ENCODE data around the gene SLC12A2.

SLC12A2 gene

GRCh38 chr5:128169401-128170017 is 85.9 kb downstream of the SLC12A2 start:
- DNase-seq (ENCODE audit: low read depth in 2 of 2), result no peak

DNA sequence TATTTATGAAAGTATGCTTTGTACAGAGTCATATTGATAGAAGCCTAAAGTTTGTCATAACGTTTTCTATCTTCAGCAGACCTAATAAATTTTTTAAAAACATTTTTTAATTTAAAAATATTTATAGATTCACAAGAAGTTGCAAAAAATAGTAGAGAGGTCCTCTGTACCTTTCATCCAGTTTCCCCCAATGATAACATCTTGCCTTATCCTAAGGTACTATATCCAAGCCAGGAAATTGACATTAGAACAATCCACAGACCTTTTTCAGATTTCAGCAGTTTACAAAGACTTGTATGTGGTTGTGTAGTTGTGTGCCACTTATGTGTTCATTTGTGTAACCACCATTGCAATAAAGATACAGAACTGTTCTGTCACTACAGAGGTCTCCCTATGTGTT is 88.5 kb downstream of the SLC12A2 start:
- no peak for DNase-seq (ENCODE audit: low read depth in 2 of 2)

GRCh38 chr5:128174951-128175350 is 91.4 kb downstream of the SLC12A2 start:
- no peak for DNase-seq (ENCODE audit: low read depth in 2 of 2)

DNA sequence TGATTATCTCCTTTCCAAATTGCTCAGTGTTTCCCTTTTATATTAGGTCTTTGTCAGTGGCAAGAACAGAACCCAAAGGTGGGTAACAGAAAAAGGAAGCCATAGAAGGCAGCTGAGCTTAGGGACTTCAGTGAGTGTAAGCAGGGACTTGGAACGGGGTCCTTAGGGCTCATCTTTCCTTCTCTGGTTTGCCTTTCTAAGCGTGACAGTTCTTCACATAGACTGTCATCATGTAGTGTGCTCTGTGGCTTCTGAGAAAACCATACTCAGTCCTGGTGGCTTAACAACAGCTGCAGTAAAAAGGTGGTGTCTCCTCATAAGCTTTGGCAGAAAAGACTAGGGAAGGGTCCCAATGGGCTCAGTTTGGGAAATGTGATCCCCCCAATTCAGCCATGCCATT is 108.8 kb downstream of the SLC12A2 start:
- DNase-seq (ENCODE audit: low read depth in 2 of 2), result no peak

GRCh38 chr5:128193665-128194390 is 110.3 kb downstream of the SLC12A2 start:
- DNase-seq (ENCODE audit: low read depth in 2 of 2), result no peak

- DNase-seq (ENCODE audit: low read depth in 2 of 2), result no peak
Measured at GRCh38 chr5:128195316-128195715, 111.8 kb downstream of the SLC12A2 start.

DNA sequence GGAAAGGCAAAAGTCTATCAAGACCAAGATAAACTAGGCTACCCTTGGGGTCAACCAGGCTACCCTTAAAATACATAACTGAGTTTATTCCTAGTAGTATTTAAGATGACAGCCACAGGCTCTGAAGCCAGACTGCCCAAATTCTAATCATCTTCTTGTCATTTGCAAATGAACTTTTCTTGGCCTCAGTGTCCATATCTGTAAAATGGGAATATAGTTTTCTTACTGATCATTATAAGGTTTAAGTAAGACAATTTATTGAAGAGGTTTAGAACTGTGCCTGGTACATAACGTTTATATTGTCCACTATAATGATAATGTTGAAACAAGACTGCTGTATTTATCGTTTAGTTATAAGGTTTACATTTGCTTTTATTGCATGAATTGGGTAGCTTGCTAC is 112.5 kb downstream of the SLC12A2 start:
- DNase-seq (ENCODE audit: low read depth in 2 of 2), result no peak

DNA sequence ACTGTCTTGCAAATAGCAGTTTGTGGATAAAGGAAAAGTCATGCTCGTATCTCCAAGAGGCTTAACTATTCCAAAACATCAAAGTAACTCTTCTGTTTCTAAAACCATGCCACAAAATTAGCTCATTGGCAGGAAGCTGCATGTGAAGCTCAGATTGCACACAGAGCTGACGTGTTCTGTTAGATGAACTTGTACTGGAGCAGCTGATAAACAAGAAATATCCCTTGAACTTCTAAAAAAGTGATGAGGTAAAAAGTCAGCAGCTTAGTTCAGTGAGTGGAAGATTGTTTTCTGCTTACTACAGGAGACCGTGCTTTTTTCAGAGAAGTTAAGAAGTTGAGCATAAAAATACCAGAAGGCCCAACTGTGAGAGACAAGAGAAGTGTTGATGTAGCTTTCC is 113.2 kb downstream of the SLC12A2 start:
- DNase-seq (ENCODE audit: low read depth in 2 of 2), result no peak

DNA sequence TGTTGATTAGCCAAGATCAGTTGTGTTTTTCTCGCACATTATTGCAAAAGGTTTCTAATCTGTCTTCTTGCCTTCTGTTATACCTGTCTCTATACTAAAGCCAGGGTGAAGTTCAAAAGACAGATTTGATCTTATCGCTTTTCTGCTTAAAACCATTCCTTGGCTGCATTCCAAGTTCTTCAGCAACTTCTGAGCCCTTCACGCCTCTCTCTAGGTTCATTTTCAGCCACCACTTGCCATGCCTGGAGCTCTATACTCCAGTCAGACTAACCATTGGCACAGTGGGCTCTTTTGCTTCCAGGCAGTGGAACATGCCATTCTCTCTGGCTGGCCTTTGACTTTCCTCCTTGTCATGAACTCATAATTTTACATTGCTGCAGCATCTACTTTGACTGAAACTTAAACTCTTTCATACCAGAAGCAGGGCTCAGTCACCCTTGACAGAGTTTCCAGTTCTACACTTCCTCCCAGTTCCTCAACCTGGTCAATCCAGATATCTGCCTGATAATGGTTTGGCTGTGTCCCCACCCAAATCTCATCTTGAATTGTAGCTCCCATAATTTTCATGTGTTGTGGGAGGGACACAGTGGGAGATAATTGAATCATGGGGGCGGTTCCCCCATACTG is 114.4 kb downstream of the SLC12A2 start:
- no peak for DNase-seq (ENCODE audit: low read depth in 2 of 2)

DNA sequence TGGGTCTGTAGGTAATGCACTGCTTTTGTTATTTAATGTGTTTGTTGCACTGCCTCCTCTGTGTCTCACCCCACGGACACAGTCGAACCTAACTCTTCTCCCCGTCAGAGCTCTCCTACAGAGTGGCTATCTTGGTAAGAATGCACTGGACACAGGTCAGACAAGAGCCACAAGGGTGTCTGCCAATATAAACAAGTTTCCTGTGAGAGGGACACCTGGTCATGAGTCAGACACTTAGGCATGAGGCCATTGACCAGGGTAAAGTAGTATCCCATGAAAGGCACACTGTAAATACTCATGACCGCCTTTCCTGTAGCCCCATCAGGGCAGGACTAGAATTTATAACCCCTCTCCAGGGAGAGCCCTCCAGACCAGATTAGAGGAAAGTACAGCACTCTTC is 115.5 kb downstream of the SLC12A2 start:
- DNase-seq (ENCODE audit: low read depth in 2 of 2), result no peak

DNA sequence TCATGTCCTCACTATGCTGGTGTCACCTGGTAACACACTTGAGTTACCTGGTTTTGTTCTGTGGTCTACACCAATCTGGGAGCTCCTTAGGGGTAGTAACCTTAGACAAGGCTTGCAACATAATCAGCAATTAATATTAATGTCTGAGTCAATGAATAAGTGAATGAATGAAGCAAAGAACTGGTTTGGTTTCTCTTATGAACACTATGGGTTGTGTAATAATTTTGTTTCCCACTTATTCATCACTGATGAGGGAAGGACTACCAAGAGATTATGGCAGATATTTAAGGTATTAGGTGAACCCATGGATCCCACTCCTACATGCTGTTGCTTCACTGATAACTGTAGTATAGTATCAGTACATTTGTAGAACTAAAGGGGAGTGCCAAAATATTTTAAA is 116.0 kb downstream of the SLC12A2 start:
- DNase-seq (ENCODE audit: low read depth in 2 of 2), result no peak

DNA sequence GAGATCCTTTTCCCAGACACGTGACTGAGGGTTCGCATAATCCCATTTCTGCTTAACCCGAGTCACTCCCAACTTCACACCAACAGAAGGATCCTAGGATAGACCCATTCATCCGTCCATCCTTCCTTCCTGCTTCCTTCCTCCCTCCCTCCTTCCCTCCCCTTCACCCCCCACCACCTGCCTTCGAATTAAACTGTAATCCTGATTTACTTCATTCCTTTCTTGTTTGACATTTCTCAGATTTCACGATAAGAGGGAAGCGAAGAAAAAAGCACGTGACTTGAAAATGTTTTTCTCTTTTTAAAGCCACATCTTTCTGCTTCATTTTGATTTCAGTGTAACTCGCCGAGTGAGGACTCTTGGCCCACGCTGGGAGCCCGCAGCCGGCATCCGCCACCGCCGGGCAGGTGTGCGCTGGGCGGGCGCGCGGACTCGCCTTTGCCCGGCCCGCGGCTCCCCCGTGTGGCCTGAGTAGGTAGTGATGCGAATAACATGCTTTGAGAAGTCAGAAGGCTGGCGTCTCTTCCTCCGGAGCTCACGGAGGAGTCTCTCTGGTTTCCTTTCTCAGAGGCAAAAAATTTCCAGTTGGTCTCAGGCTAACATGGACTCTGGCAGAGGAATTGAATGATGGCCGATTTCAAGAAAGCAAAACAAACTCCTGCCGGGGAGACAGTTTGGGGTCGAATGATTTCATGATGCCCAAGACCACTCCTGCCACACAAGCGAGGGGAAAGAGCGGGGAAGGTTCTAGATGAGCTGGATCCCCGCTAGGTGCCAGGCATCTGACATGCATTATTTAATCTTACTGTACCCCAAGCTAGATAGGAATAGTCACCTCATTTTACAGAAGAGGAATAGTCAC is 117.7 kb downstream of the SLC12A2 start:
- peak; percentile 74 to 77 for DNase-seq (ENCODE audit: low read depth in 2 of 2)

DNA sequence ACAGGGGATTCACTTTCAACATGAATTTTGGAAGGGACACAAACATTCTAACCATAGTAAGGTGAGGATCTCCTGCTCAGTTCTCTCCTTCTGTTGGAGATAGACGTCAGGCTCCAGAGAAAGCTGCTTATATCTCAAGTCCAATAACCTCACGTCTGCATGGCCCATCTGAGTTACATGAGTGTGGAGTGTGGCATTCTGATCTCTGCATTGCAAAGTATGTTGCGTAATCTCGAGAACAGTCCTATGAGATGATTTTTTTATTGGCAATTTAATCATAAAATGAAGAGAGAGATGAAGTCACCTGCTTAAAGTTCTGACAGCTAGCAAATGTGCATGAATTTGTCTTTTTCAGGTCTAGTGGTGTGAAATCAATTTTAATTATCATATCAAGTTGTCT is 118.8 kb downstream of the SLC12A2 start:
- DNase-seq (ENCODE audit: low read depth in 2 of 2), result no peak

GRCh38 chr5:128208436-128208835 is 124.9 kb downstream of the SLC12A2 start:
- no peak for DNase-seq (ENCODE audit: low read depth in 2 of 2)

GRCh38 chr5:128212191-128212806 is 128.7 kb downstream of the SLC12A2 start:
- no peak for DNase-seq (ENCODE audit: low read depth in 2 of 2)

DNA sequence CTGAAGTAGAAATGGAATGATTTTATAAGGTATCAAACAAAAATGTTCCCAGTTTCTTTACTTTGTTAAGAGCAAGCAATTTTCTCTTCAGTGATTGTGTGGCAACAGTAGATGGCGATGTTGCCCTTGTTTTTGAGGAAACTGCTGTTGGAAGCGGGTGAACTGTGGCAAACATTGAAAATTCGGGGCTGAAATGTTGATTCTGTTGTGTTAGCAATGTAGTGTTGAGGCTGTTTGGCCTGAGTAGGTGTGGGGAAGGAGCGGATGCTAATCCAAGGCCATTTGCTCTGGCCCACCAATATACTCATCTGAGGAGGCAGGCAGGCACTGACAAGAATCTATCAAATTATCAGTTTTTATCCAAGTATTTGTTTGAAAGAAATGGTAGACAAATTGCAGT is 129.8 kb downstream of the SLC12A2 start:
- DNase-seq (ENCODE audit: low read depth in 2 of 2), result peak in 1 of 2 donors; percentile 17

GRCh38 chr5:128213833-128214232 is 130.3 kb downstream of the SLC12A2 start:
- no peak for DNase-seq (ENCODE audit: low read depth in 2 of 2)

DNA sequence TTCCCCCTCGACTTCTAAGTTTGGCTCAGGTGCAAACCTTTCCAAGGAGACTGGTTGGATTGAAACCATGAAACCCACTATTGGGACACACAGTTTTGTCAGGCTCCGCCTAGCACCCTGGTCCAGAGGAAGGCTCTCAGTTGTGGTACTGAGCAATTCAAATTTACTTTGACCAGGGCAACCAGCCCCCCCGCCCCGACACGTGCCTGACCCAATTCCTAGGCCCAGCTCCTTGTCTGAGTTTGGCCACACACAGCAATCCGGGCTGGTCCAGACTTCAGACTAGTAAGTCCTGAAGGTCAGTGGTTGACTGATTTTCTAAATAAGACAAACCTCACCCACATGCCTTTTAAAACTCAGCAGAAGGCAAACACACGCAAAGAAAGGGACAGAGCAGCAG is 132.7 kb downstream of the SLC12A2 start:
- DNase-seq (ENCODE audit: low read depth in 2 of 2), result no peak

DNA sequence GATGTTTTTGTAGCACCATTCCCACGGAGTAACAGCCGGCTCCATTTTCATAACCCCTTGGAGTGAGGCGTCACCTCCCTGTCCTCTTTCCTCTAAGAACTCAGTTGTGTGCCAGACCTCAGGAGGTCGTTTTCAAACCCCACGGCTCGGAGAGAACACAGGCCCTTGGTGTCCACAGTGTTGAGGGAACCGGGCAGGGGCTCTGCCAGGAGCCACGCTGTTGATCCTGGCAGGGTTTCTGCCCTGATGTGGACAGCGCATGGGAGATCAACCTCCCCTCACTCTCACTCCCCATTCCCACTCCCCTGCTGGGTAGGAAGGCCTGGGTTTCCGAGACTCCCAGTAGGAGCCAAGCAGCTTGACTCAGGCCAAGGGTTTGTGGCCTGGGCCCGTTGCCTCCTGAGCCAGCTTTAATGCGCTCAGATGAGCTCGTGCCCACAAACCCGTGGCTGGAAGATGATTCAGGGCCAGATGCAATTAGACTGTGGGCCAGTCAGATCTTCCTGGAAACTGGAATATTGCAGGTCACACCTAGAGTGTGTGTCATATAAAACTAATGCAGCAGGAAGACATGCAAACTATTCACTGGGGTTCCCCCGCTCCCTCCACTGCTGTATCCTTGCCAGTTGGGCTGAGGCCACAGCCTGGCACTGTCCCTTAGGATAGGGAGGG is 133.4 kb downstream of the SLC12A2 start:
- DNase-seq (ENCODE audit: low read depth in 2 of 2), result no peak

DNA sequence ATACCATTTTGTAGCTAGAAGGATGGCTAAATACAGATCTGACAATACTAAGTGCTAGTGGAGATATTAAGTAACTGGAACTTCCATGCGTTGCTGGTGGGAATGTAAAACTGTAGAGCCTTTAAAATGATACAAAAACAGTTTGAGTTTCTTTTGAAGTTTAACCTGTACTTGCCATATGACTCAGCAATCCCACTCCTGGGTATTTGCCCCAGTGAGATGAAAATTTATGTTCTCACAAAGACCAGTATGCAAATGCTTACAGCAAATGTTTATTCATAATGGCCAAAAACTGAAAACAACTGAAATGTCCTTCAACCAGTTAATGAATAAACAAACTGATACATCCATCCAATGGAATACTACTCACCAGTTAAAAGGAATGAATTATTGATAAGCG is 137.3 kb downstream of the SLC12A2 start:
- no peak for DNase-seq (ENCODE audit: low read depth in 2 of 2)

- no peak for DNase-seq (ENCODE audit: low read depth in 2 of 2)
Measured at GRCh38 chr5:128224336-128224735, 140.8 kb downstream of the SLC12A2 start.
